ENCODE results near the gene DDAH1.

DNA sequence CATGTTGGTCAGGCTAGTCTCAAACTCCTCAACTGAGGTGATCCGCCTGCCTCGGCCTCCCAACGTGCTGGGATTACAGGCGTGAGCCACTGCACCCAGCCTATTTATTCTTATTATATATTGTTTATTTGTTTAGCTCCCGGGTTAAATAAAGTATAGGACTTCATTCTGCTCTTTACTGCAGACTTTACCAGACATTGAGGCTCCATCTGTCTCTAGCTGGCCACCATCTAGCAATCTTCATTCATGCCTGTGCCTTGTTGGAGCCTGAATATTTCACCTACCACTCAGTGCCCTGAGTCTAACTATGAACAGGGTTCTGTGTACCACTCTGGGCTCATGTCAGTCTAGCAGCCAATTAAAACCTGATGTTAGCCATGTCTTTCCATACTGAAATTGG lies 2.1 kb upstream of the DDAH1 start:
- TF ChIP-seq, protein P1, sequence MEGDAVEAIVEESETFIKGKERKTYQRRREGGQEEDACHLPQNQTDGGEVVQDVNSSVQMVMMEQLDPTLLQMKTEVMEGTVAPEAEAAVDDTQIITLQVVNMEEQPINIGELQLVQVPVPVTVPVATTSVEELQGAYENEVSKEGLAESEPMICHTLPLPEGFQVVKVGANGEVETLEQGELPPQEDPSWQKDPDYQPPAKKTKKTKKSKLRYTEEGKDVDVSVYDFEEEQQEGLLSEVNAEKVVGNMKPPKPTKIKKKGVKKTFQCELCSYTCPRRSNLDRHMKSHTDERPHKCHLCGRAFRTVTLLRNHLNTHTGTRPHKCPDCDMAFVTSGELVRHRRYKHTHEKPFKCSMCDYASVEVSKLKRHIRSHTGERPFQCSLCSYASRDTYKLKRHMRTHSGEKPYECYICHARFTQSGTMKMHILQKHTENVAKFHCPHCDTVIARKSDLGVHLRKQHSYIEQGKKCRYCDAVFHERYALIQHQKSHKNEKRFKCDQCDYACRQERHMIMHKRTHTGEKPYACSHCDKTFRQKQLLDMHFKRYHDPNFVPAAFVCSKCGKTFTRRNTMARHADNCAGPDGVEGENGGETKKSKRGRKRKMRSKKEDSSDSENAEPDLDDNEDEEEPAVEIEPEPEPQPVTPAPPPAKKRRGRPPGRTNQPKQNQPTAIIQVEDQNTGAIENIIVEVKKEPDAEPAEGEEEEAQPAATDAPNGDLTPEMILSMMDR (IDR thresholded peaks at IDR 0.05): no peak
- no peak for TF ChIP-seq POLR2A (IDR thresholded peaks at IDR 0.05)
